HepG2 (cell line): ENCODE measurements around the gene GREM1. TPM values are rescaled to one million over a fixed set of nuclear protein-coding genes. Genes with fewer than 3 reads are reported as not detected.

Experiments
- ARID3A ChIP-seq: IDR thresholded peaks from 2 replicates; pipeline ENCODE4 v1.6.1; 2012; ENCODE audit warnings: low read depth, low read length, improper control_type of control experiment
- BCL6 ChIP-seq: IDR thresholded peaks from 2 replicates; pipeline ENCODE4 v1.6.1; 2016; ENCODE audit warnings: missing genetic modification reagents, missing compliant biosample characterization
- EP300 ChIP-seq, 3 experiments: sonication (generic) in 1 of 3; formaldehyde crosslinking in 1 of 3; IDR thresholded peaks; 2 replicates each; pipeline versions ENCODE4 v1.5.1 to v1.6.1; 2011 to 2020; ENCODE audit warnings: low read depth in 2 of 3, low read length in 2 of 3, borderline replicate concordance in 1 of 3, improper control_type of control experiment in 1 of 3, mild to moderate bottlenecking in 1 of 3, missing genetic modification reagents in 1 of 3, moderate library complexity in 1 of 3
- FOXO4 ChIP-seq: sonication (generic); formaldehyde crosslinking; conservative IDR thresholded peaks from 2 replicates; pipeline ENCODE4 v1.8.1; 2023; ENCODE audit warnings: missing genetic modification reagents
- GFI1 ChIP-seq: sonication (generic); formaldehyde crosslinking; IDR thresholded peaks from 2 replicates; pipeline ENCODE4 v1.5.0; 2020; ENCODE audit warnings: missing genetic modification reagents, mild to moderate bottlenecking, borderline replicate concordance
- RCOR2 ChIP-seq: IDR thresholded peaks from 2 replicates; pipeline ENCODE4 v1.6.1; 2016; ENCODE audit warnings: missing biosample characterization, missing genetic modification reagents
- SRSF4 ChIP-seq: fragments of 200-400 bp; formaldehyde crosslinking; IDR thresholded peaks from one replicate; pipeline ENCODE4 v1.6.1; 2018; ENCODE audit warnings: mild to moderate bottlenecking, low read depth, low read length, moderate library complexity; ENCODE audit not compliant: poor library complexity, severe bottlenecking
- TBX2 ChIP-seq: sonication (generic); formaldehyde crosslinking; IDR thresholded peaks from 2 replicates; pipeline ENCODE4 v1.5.0; 2020; ENCODE audit warnings: missing genetic modification reagents, mild to moderate bottlenecking, borderline replicate concordance
- THRA ChIP-seq: sonication (generic); formaldehyde crosslinking; IDR thresholded peaks from 2 replicates; pipeline ENCODE4 v1.4.0; 2020; ENCODE audit warnings: missing genetic modification reagents, borderline replicate concordance
- ZBTB25 ChIP-seq: IDR thresholded peaks from 2 replicates; pipeline ENCODE4 v1.6.1; 2018; ENCODE audit warnings: missing genetic modification reagents
- ZBTB44 ChIP-seq: sonication (generic); formaldehyde crosslinking; IDR thresholded peaks from 2 replicates; pipeline ENCODE4 v1.4.0; 2020; ENCODE audit warnings: missing genetic modification reagents
- ZFP36L1 ChIP-seq: sonication (generic); formaldehyde crosslinking; IDR thresholded peaks from 2 replicates; pipeline ENCODE4 v1.8.0; 2022; ENCODE audit warnings: mild to moderate bottlenecking, missing genetic modification reagents, moderate library complexity
- ZNF280D ChIP-seq: sonication (generic); formaldehyde crosslinking; IDR thresholded peaks from 2 replicates; pipeline ENCODE4 v1.5.1; 2020; ENCODE audit warnings: mild to moderate bottlenecking, missing genetic modification reagents
- ZNF326 ChIP-seq: sonication (generic); formaldehyde crosslinking; IDR thresholded peaks from 2 replicates; pipeline ENCODE4 v1.4.0; 2020; ENCODE audit warnings: missing genetic modification reagents, borderline replicate concordance
- ZNF841 ChIP-seq: sonication (generic); formaldehyde crosslinking; IDR thresholded peaks from 2 replicates; pipeline ENCODE4 v1.8.1; 2023; ENCODE audit warnings: missing genetic modification reagents, borderline replicate concordance
- polyA plus RNA-seq, 8 experiments: library from polyadenylated mRNA; depleted of rRNA in 3 of 8; stranded (reverse) in 7 of 8; unstranded in 1 of 8; fragments of >200 nt; fragmentation: Illumina TruSeq in 4 of 8; extraction: Trizol in 4 of 8; gene quantifications; 2 replicates each; pipeline versions ENCODE4 v1.2.1 to v1.2.3, GENCODE V29; 2011 to 2016; ENCODE audit warnings: low read depth in 4 of 8, missing spikeins in 1 of 8, mixed read lengths in 1 of 8; ENCODE audit not compliant: insufficient read depth in 1 of 8
- total RNA-seq, 5 experiments: library from RNA; depleted of rRNA; stranded (reverse); fragments of >200 nt; fragmentation: Illumina TruSeq; extraction: Trizol; gene quantifications; 2 replicates each; pipeline ENCODE4 v1.2.3, GENCODE V29; 2016; ENCODE audit warnings: low read depth in 1 of 5

The GREM1 gene
- total and polyA plus RNA-seq, 2 of the 13 experiments (the other 11 are each of a cell fraction or from before 2014, with no cell fraction given) = 0.02 to 0.08 TPM

GRCh38 chr15:32677238-32677750 is 40.5 kb upstream of the GREM1 start (continued):
- TF ChIP-seq ZBTB25 (CRISPR knock-in tag) = no peak
- peak; percentile 76 for TF ChIP-seq GFI1
- TF ChIP-seq EP300 (IDR thresholded peaks at IDR 0.05; ENCODE audit: low read depth in 2 of 2, low read length in 2 of 2) = peak in 1 of 2 experiments; percentile 74; a peak in 2 of 4 replicates
- TF ChIP-seq EP300 (CRISPR knock-in tag; IDR thresholded peaks at IDR 0.05; ENCODE audit: borderline replicate concordance) = no peak
- peak; percentile 28; the same call in 1 of the 2 replicates for TF ChIP-seq THRA (CRISPR knock-in tag)
- TF ChIP-seq FOXO4 (CRISPR knock-in tag) = no peak
- no peak for TF ChIP-seq ZNF326 (CRISPR knock-in tag)
- TF ChIP-seq ZFP36L1 (CRISPR knock-in tag) = no peak
- TF ChIP-seq ARID3A = peak; percentile 97
- no peak for TF ChIP-seq SRSF4
- TF ChIP-seq ZBTB44 (CRISPR knock-in tag) = no peak
- TF ChIP-seq ZNF280D (CRISPR knock-in tag) = peak; percentile 42; the same call in 1 of the 2 replicates
- peak; percentile 52 for TF ChIP-seq BCL6 (CRISPR knock-in tag)
- no peak for TF ChIP-seq ZNF841 (CRISPR knock-in tag)
- TF ChIP-seq TBX2 = peak; percentile 92
- TF ChIP-seq RCOR2 (CRISPR knock-in tag) = no peak
